GM12878 (cell line): Measurements from ENCODE around the gene THAP9. TPM values are rescaled to one million over a fixed set of nuclear protein-coding genes. Genes with fewer than 3 reads are reported as not detected.

Source experiments
- ASH2L ChIP-seq: fragments of 300-600, 200-600 bp; sonication (generic); IDR thresholded peaks from 2 replicates; pipeline ENCODE4 v1.6.1; 2017; ENCODE audit warnings: low read depth, mild to moderate bottlenecking, borderline replicate concordance
- BHLHE40 ChIP-seq, 2 experiments: fragments of 450-650 bp in 1 of 2; IDR thresholded peaks; 2 replicates each; pipeline ENCODE4 v1.6.1; 2011 to 2017; ENCODE audit warnings: low read depth in 2 of 2, borderline replicate concordance in 1 of 2, improper control_type of control experiment in 1 of 2, low read length in 1 of 2, mild to moderate bottlenecking in 1 of 2
- BRCA1 ChIP-seq: IDR thresholded peaks from 2 replicates; pipeline ENCODE4 v1.6.1; 2011; ENCODE audit warnings: low read depth, low read length, improper control_type of control experiment
- CREB1 ChIP-seq: IDR thresholded peaks from 2 replicates; pipeline ENCODE4 v1.6.1; 2012; ENCODE audit warnings: low read depth, mild to moderate bottlenecking, inconsistent platforms
- HDAC6 ChIP-seq: fragments of 200-600 bp; sonication (generic); IDR thresholded peaks from one replicate; pipeline ENCODE4 v1.8.0; 2017; ENCODE audit warnings: antibody characterized with exemption; ENCODE audit not compliant: unreplicated experiment
- NFXL1 ChIP-seq: fragments of 450-650 bp; IDR thresholded peaks from 2 replicates; pipeline ENCODE4 v1.6.1; 2017; ENCODE audit warnings: antibody characterized with exemption, mild to moderate bottlenecking, borderline replicate concordance
- RELA ChIP-seq: fragments of 450-650 bp; IDR thresholded peaks from 2 replicates; pipeline ENCODE4 v1.8.0; 2014; ENCODE audit warnings: borderline replicate concordance; ENCODE audit not compliant: partially characterized antibody
- RFX5 ChIP-seq: IDR thresholded peaks from 2 replicates; pipeline ENCODE4 v1.6.1; 2011; ENCODE audit warnings: low read depth, low read length, improper control_type of control experiment
- SMC3 ChIP-seq: IDR thresholded peaks from 2 replicates; pipeline ENCODE4 v1.6.1; 2011; ENCODE audit warnings: low read length, improper control_type of control experiment, borderline replicate concordance
- SREBF1 ChIP-seq: IDR thresholded peaks from 2 replicates; pipeline ENCODE4 v1.6.1; 2012; ENCODE audit warnings: mild to moderate bottlenecking, low read length
- SREBF2 ChIP-seq: IDR thresholded peaks from 2 replicates; pipeline ENCODE4 v1.6.1; 2012; ENCODE audit warnings: mild to moderate bottlenecking, low read length
- YBX1 ChIP-seq: fragments of 450-650 bp; IDR thresholded peaks from 2 replicates; pipeline ENCODE4 v1.6.1; 2016; ENCODE audit warnings: antibody characterized with exemption
- ZBED1 ChIP-seq: IDR thresholded peaks from 2 replicates; pipeline ENCODE4 v1.6.1; 2016; ENCODE audit warnings: borderline replicate concordance
- ZNF24 ChIP-seq: fragments of 450-650 bp; IDR thresholded peaks from 2 replicates; pipeline ENCODE4 v1.6.1; 2017; ENCODE audit warnings: antibody characterized with exemption, mild to moderate bottlenecking
- polyA plus RNA-seq, 11 experiments: library from polyadenylated mRNA; depleted of rRNA in 4 of 11; unstranded in 6 of 11; stranded (reverse) in 5 of 11; fragments of >200 nt; fragmentation: Nextera tagmentation in 4 of 11; fragmentation: Illumina TruSeq in 1 of 11; extraction: Ambion mirVana in 4 of 11; extraction: Trizol in 1 of 11; gene quantifications; 1 replicate in 1 of 11; 2 replicates in 10 of 11; pipeline versions ENCODE4 v1.2.1 to v1.2.3, GENCODE V29; 2011 to 2016; ENCODE audit warnings: inconsistent platforms in 2 of 11, missing spikeins in 2 of 11, low read depth in 1 of 11
- total RNA-seq, 4 experiments: library from RNA; depleted of rRNA in 3 of 4; stranded (reverse); fragments of >200 nt in 3 of 4; fragmentation: Illumina TruSeq in 1 of 4; extraction: Trizol in 1 of 4; gene quantifications; 2 replicates each; pipeline versions ENCODE4 v1.2.1 to v1.2.3, GENCODE V29; 2013 to 2021
- TF ChIP-seq, protein P1 (sequence below): fragments of 450-650 bp; IDR thresholded peaks from 2 replicates; pipeline ENCODE4 v1.6.1; 2017; ENCODE audit warnings: mild to moderate bottlenecking, moderate library complexity
- TF ChIP-seq, protein P2 (sequence below): fragments of 450-650 bp; formaldehyde crosslinking; IDR thresholded peaks from 2 replicates; pipeline ENCODE4 v1.5.0; 2022; ENCODE audit warnings: mild to moderate bottlenecking, missing genetic modification characterization
- TF ChIP-seq, protein P3 (sequence below): fragments of 450-650 bp; IDR thresholded peaks from 2 replicates; pipeline ENCODE4 v1.6.1; 2017; ENCODE audit warnings: low read depth, mild to moderate bottlenecking, moderate library complexity
- TF ChIP-seq, protein P4 (sequence below): IDR thresholded peaks from 2 replicates; pipeline ENCODE4 v1.6.1; 2011; ENCODE audit warnings: borderline replicate concordance, low read depth, mild to moderate bottlenecking, moderate library complexity, low read length; ENCODE audit not compliant: insufficient read depth, poor library complexity, severe bottlenecking
- TF ChIP-seq, protein P5 (sequence below): fragments of 450-650 bp; IDR thresholded peaks from 2 replicates; pipeline ENCODE4 v1.6.1; 2017; ENCODE audit warnings: mild to moderate bottlenecking

Gene THAP9
- total and polyA plus RNA-seq, 10 of the 15 experiments (the other 5 are each of a cell fraction or from before 2014, with no cell fraction given): 2.1 to 4.9 (median 3.3) TPM

DNA sequence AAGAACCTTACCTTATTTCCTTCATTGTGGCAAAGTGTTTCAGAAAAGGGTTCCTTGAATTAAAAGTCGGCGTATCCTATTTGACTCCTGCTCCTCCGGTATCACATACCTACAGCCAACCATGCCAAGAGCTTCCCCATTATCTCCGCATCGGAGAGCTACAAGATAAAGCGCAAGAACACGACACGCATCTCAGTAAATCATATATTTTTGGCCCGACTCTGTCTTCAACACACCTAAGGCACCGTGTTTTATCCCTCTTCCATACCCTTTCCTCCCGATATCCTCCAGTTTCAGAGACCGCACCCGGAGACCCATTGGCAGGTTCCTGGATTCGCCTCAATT lies 497 bp upstream of the THAP9 start (continued):
- TF ChIP-seq, protein P1, sequence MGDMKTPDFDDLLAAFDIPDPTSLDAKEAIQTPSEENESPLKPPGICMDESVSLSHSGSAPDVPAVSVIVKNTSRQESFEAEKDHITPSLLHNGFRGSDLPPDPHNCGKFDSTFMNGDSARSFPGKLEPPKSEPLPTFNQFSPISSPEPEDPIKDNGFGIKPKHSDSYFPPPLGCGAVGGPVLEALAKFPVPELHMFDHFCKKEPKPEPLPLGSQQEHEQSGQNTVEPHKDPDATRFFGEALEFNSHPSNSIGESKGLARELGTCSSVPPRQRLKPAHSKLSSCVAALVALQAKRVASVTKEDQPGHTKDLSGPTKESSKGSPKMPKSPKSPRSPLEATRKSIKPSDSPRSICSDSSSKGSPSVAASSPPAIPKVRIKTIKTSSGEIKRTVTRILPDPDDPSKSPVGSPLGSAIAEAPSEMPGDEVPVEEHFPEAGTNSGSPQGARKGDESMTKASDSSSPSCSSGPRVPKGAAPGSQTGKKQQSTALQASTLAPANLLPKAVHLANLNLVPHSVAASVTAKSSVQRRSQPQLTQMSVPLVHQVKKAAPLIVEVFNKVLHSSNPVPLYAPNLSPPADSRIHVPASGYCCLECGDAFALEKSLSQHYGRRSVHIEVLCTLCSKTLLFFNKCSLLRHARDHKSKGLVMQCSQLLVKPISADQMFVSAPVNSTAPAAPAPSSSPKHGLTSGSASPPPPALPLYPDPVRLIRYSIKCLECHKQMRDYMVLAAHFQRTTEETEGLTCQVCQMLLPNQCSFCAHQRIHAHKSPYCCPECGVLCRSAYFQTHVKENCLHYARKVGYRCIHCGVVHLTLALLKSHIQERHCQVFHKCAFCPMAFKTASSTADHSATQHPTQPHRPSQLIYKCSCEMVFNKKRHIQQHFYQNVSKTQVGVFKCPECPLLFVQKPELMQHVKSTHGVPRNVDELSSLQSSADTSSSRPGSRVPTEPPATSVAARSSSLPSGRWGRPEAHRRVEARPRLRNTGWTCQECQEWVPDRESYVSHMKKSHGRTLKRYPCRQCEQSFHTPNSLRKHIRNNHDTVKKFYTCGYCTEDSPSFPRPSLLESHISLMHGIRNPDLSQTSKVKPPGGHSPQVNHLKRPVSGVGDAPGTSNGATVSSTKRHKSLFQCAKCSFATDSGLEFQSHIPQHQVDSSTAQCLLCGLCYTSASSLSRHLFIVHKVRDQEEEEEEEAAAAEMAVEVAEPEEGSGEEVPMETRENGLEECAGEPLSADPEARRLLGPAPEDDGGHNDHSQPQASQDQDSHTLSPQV: no peak
- TF ChIP-seq ZBED1: no peak
- TF ChIP-seq SREBF1: no peak
- TF ChIP-seq SREBF2: no peak
- TF ChIP-seq RELA: peak; percentile 55
- no peak for TF ChIP-seq SMC3
- TF ChIP-seq ASH2L: peak; percentile 96; the same call in 1 of the 2 replicates
- TF ChIP-seq NFXL1: no peak
- TF ChIP-seq, protein P2, sequence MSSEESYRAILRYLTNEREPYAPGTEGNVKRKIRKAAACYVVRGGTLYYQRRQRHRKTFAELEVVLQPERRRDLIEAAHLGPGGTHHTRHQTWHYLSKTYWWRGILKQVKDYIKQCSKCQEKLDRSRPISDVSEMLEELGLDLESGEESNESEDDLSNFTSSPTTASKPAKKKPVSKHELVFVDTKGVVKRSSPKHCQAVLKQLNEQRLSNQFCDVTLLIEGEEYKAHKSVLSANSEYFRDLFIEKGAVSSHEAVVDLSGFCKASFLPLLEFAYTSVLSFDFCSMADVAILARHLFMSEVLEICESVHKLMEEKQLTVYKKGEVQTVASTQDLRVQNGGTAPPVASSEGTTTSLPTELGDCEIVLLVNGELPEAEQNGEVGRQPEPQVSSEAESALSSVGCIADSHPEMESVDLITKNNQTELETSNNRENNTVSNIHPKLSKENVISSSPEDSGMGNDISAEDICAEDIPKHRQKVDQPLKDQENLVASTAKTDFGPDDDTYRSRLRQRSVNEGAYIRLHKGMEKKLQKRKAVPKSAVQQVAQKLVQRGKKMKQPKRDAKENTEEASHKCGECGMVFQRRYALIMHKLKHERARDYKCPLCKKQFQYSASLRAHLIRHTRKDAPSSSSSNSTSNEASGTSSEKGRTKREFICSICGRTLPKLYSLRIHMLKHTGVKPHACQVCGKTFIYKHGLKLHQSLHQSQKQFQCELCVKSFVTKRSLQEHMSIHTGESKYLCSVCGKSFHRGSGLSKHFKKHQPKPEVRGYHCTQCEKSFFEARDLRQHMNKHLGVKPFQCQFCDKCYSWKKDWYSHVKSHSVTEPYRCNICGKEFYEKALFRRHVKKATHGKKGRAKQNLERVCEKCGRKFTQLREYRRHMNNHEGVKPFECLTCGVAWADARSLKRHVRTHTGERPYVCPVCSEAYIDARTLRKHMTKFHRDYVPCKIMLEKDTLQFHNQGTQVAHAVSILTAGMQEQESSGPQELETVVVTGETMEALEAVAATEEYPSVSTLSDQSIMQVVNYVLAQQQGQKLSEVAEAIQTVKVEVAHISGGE (CRISPR knock-in tag): no peak
- TF ChIP-seq CREB1: no peak
- TF ChIP-seq, protein P3, sequence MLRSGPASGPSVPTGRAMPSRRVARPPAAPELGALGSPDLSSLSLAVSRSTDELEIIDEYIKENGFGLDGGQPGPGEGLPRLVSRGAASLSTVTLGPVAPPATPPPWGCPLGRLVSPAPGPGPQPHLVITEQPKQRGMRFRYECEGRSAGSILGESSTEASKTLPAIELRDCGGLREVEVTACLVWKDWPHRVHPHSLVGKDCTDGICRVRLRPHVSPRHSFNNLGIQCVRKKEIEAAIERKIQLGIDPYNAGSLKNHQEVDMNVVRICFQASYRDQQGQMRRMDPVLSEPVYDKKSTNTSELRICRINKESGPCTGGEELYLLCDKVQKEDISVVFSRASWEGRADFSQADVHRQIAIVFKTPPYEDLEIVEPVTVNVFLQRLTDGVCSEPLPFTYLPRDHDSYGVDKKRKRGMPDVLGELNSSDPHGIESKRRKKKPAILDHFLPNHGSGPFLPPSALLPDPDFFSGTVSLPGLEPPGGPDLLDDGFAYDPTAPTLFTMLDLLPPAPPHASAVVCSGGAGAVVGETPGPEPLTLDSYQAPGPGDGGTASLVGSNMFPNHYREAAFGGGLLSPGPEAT: peak; percentile 81
- no peak for TF ChIP-seq BHLHE40 (IDR thresholded peaks at IDR 0.05; ENCODE audit: borderline replicate concordance in 1 of 2, low read depth in 2 of 2, low read length in 1 of 2)
- TF ChIP-seq, protein P4, sequence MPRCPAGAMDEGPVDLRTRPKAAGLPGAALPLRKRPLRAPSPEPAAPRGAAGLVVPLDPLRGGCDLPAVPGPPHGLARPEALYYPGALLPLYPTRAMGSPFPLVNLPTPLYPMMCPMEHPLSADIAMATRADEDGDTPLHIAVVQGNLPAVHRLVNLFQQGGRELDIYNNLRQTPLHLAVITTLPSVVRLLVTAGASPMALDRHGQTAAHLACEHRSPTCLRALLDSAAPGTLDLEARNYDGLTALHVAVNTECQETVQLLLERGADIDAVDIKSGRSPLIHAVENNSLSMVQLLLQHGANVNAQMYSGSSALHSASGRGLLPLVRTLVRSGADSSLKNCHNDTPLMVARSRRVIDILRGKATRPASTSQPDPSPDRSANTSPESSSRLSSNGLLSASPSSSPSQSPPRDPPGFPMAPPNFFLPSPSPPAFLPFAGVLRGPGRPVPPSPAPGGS: no peak
- TF ChIP-seq, protein P5, sequence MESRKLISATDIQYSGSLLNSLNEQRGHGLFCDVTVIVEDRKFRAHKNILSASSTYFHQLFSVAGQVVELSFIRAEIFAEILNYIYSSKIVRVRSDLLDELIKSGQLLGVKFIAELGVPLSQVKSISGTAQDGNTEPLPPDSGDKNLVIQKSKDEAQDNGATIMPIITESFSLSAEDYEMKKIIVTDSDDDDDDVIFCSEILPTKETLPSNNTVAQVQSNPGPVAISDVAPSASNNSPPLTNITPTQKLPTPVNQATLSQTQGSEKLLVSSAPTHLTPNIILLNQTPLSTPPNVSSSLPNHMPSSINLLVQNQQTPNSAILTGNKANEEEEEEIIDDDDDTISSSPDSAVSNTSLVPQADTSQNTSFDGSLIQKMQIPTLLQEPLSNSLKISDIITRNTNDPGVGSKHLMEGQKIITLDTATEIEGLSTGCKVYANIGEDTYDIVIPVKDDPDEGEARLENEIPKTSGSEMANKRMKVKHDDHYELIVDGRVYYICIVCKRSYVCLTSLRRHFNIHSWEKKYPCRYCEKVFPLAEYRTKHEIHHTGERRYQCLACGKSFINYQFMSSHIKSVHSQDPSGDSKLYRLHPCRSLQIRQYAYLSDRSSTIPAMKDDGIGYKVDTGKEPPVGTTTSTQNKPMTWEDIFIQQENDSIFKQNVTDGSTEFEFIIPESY: peak; percentile 33; the same call in 1 of the 2 replicates
- no peak for TF ChIP-seq YBX1
- no peak for TF ChIP-seq HDAC6
- no peak for TF ChIP-seq RFX5
- TF ChIP-seq ZNF24: 0 out of 2 replicates have a peak, but pooled peaks have one; percentile 37
- TF ChIP-seq BRCA1: no peak
